Psoas muscle (tissue), 8 donors: ENCODE results near the gene PRRX1. TPM values are rescaled to one million over a fixed set of nuclear protein-coding genes. Genes with fewer than 3 reads are reported as not detected.

Source experiments
- ATAC-seq, 4 donors: fragments of 200-7000 bp; cut with Tn5 transposase; one replicate each; pipeline ENCODE4 v1.9.1; 2020; ENCODE audit warnings: moderate library complexity in 3 of 4, mild to moderate bottlenecking in 2 of 4
- DNase-seq, 2 donors: peaks; one replicate each; pipeline ENCODE4 v3.0.0-alpha.2; 2020
- H3K27ac ChIP-seq: fragments of 200-600 bp; one replicate; pipeline ENCODE4 v1.8.0; 2022
- H3K27me3 ChIP-seq, 3 donors: fragments of 200-600 bp in 1 of 3; one replicate each; pipeline versions ENCODE4 v1.6.1 to v1.8.0; 2013 to 2022; ENCODE audit warnings: low read length in 2 of 3, mild to moderate bottlenecking in 2 of 3, moderate library complexity in 1 of 3; ENCODE audit not compliant: insufficient read depth in 3 of 3
- H3K36me3 ChIP-seq, 2 donors: fragments of 200-600 bp in 1 of 2; one replicate each; pipeline versions ENCODE4 v1.6.1 to v1.8.0; 2013 to 2022; ENCODE audit warnings: low read depth in 1 of 2, mild to moderate bottlenecking in 1 of 2, moderate library complexity in 1 of 2; ENCODE audit not compliant: insufficient read depth in 1 of 2
- H3K4me1 ChIP-seq: fragments of 200-600 bp; one replicate; pipeline ENCODE4 v1.8.0; 2022
- H3K4me3 ChIP-seq: fragments of 200-600 bp; one replicate; pipeline ENCODE4 v1.8.0; 2022; ENCODE audit warnings: mild to moderate bottlenecking
- H3K9me3 ChIP-seq: fragments of 200-600 bp; one replicate; pipeline ENCODE4 v1.8.0; 2022
- WGBS, 3 donors: extraction: QIAGEN DNeasy Blood & Tissue Kit; methylation state at CpG; one replicate each; pipeline versions ENCODE4 v1.1.6 to v1.1.7; 2013; 5-methylcytosine and 5-hydroxymethylcytosine counted together
- intact Hi-C, 2 donors: fragments of 100-400 bp; cut with DNase I; formaldehyde crosslinking; loops; one replicate each; pipeline versions ENCODE4 v1.11.0 to v1.14.2; 2022
- polyA plus RNA-seq, 3 donors: library from polyadenylated mRNA; stranded (reverse); fragments of 200-250 nt; gene quantifications; one replicate each; pipeline ENCODE4 v1.2.3, GENCODE V29; 2013
- total RNA-seq, 4 donors: library from RNA; stranded (reverse); fragmentation: NEBNext Ultra II Directional in 2 of 4; extraction: Animal tissue kit (Norgen Biotek cat#: 25700) in 2 of 4; gene quantifications; one replicate each; pipeline versions ENCODE4 v1.2.1 to v1.2.4, GENCODE V29; 2021 to 2023
- TF ChIP-seq, protein P1 (sequence below): fragments of 200-600 bp; IDR thresholded peaks from one replicate; pipeline ENCODE4 v1.8.0; 2022; ENCODE audit warnings: antibody characterized with exemption
- donor health status: healthy with polysubstance abuse.
- donor health status: DM: no; HTN: no; CAD: no; lungs with moderate emphysema.
- donor health status: Bipolar disorder and iron deficiency.
- donor health status: healthy.
- donor health status: DM: yes; HTN: yes; CAD: no.
- donor health status: DM: no; HTN: no; CAD: no.
- donor health status: DM: no; HTN: no; CAD: no.
- donor health status: DM: yes; HTN: yes; CAD: no.

Gene PRRX1
- total and polyA plus RNA-seq, 7 donors: 27.7 to 256 (median 64.1) TPM

DNA sequence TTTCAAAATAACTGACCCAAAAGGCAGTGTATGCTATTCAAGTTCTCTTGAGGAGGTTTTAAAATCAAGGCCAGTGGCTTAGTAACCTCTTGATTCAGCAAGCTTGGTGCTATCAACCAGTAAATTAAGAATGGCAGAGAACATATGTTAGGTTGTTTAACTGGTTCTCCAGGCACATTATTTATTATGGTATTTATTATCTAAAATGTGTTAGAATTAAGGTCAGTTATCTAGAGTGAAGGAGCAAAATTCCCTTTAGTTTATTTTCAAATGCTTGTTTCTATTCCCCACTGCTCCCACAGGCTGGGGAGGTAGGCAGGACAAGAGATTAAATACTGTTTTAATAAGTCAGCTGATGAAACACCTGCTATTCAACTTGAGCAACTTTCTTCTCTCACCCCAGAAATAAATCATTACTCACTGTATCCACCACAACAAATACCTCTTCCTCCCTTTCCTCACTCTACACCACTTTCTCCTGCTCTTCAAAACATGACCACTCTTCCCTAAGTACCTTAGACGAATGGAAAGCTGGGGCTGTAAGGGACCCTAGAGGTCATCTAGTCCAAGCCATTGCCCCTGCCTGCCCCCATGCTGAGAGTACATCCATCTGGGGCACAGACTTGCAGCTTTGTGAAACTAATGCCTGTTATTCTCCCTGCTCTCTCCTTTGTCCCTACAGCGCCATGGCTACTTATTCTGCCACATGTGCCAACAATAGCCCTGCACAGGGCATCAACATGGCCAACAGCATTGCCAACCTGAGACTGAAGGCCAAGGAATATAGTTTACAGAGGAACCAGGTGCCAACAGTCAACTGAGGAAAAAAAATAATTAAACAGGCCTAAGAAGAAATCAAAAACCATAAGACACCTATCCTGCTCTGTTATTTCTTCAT is 71.7 kb downstream of the PRRX1 start:
- Histone ChIP-seq H3K9me3 (no peaks in the 10 kb centered on the region), H3K4me3 (peak overlapping the region; percentile 26), H3K27ac (peak overlapping the region; percentile 97), H3K27me3 (no peaks in the 10 kb centered on the region), H3K36me3 (peaks cover 0 to 12% of the 10 kb centered on the region in 2 donors), H3K4me1 (peaks cover 52% of the 10 kb centered on the region)
- WGBS, 3 donors: 22 to 38% (median 31%) methylated on average over 2 of the region's 2 CpGs
- intact Hi-C loops: loop anchor here in 1 of 2 donors (10.0 kb wide), 1 partner anchor 201 kb away; the partner anchor contains the start of gene GORAB
- DNase-seq (peak in 1 of 2 donors; percentile 46), ATAC-seq (peak; percentile 78 to 88 (median 88))
- TF ChIP-seq, protein P1, sequence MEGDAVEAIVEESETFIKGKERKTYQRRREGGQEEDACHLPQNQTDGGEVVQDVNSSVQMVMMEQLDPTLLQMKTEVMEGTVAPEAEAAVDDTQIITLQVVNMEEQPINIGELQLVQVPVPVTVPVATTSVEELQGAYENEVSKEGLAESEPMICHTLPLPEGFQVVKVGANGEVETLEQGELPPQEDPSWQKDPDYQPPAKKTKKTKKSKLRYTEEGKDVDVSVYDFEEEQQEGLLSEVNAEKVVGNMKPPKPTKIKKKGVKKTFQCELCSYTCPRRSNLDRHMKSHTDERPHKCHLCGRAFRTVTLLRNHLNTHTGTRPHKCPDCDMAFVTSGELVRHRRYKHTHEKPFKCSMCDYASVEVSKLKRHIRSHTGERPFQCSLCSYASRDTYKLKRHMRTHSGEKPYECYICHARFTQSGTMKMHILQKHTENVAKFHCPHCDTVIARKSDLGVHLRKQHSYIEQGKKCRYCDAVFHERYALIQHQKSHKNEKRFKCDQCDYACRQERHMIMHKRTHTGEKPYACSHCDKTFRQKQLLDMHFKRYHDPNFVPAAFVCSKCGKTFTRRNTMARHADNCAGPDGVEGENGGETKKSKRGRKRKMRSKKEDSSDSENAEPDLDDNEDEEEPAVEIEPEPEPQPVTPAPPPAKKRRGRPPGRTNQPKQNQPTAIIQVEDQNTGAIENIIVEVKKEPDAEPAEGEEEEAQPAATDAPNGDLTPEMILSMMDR: no peak

DNA sequence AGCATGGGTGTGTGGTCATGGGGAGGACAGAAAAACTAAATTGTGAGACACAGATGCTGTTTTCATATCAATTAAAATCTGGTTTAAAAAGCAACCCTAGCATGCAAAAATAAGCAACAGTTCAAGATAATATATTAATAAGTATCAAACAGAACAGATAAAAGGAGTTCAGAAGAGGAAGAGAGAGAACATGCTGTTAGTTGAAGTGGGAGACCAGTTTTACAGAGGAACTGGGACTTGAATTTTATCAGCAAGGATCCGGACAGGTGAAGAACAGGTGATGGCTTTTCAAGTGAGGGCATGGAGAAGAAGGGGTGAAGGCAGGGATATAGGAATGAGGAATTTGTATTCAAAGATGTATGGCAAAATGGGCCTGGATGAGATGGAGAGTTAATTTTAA is 75.9 kb downstream of the PRRX1 start:
- TF ChIP-seq, protein P1: no peak
- no peaks in the 10 kb centered on the region for H3K27me3 ChIP-seq
- no peaks in the 10 kb centered on the region for H3K9me3 ChIP-seq
- DNase-seq (no peak), ATAC-seq (no peak)
- peaks cover 0 to 12% of the 10 kb centered on the region in 2 donors for H3K36me3 ChIP-seq
- H3K4me3 ChIP-seq: no peak overlapping the region
- intact Hi-C loops: loop anchor here in 1 of 2 donors (10.0 kb wide), 1 partner anchor 205 kb away; the partner anchor contains the start of gene GORAB
- no peak overlapping the region for H3K27ac ChIP-seq
- peaks cover 27% of the 10 kb centered on the region for H3K4me1 ChIP-seq
- WGBS, 3 donors: 91 to 100% (median 97%) methylated on average over 1 of the region's 1 CpG

DNA sequence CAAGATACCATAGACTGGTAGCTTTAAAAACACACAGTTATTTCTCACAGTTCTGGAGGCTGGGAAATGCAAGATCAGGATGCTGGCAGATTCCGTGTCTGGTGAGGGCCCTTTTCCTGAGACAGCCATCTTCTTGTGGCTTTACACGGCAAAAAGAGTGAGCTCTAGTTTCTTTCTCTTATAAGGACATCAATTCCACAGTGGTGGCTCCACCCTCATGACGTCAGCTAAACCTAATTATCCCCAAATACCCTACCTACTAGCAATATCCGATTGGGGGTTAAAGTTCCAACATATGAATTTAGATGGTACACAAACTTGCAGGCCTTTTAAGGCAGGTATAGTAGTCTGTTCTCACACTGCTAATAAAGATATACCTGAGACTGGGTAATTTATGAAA is 77.7 kb downstream of the PRRX1 start:
- DNase-seq: no peak
- intact Hi-C loops: no loop called here
- no peak for ATAC-seq
- Histone ChIP-seq H3K9me3 (no peaks in the 10 kb centered on the region), H3K27ac (no peak overlapping the region), H3K36me3 (peaks cover 0 to 10% of the 10 kb centered on the region in 2 donors), H3K4me1 (peaks cover 12% of the 10 kb centered on the region), H3K4me3 (no peak overlapping the region), H3K27me3 (no peaks in the 10 kb centered on the region)
- 79 to 86% (median 80%) methylated on average over 4 of the region's 4 CpGs for whole genome bisulfite sequencing, 3 donors
- TF ChIP-seq, protein P1: no peak

DNA sequence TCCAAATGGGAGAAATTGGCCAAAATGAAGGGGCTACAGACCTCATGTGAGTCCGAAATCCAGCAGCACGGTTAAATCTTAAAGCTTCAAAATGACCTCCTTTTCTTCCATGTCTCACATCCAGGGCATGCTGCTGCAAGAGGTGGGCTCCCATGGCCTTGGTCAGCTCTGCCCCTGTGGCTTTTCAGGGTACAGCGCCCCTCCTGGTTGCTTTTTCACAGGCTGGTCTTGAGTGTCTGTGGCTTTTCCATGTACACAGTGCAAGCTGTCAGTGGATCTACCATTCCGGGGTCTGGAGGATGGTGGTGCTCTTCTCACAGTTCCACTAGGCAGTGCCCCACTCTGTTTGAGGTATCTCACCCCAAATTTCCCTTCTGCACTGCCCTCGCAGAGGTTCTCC is 78.7 kb downstream of the PRRX1 start:
- ATAC-seq: no peak
- DNase-seq: no peak
- Histone ChIP-seq H3K4me1 (peaks cover 2% of the 10 kb centered on the region), H3K9me3 (no peaks in the 10 kb centered on the region), H3K4me3 (no peak overlapping the region), H3K27ac (no peak overlapping the region), H3K27me3 (no peaks in the 10 kb centered on the region), H3K36me3 (peaks cover 0 to 1% of the 10 kb centered on the region in 2 donors)
- intact Hi-C loops: no loop called here
- TF ChIP-seq, protein P1: no peak
- 90 to 95% (median 94%) methylated on average over 5 of the region's 5 CpGs for WGBS, 3 donors
